ENCODE data around the gene MAMLD1.

DNA sequence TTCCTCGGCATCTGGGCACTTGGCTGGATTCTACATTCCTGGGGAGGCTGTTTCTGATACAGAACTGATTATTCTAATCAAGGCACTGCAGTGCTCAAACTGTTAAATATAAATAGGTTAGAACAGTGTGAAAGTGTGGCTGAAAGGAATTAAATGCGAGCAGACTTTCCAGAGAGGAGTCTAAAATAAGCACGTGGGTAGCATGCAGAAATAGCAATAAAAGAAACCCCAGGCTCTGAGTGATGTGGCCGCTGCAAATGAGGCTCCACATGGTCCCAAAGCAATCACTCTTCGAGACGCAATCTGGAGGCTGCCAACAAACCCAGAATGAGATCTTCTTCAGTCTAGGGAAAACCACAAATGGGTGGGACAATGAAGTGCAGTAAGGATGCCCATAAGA lies 174.7 kb downstream of the MAMLD1 start:
- TF ChIP-seq, protein P1, sequence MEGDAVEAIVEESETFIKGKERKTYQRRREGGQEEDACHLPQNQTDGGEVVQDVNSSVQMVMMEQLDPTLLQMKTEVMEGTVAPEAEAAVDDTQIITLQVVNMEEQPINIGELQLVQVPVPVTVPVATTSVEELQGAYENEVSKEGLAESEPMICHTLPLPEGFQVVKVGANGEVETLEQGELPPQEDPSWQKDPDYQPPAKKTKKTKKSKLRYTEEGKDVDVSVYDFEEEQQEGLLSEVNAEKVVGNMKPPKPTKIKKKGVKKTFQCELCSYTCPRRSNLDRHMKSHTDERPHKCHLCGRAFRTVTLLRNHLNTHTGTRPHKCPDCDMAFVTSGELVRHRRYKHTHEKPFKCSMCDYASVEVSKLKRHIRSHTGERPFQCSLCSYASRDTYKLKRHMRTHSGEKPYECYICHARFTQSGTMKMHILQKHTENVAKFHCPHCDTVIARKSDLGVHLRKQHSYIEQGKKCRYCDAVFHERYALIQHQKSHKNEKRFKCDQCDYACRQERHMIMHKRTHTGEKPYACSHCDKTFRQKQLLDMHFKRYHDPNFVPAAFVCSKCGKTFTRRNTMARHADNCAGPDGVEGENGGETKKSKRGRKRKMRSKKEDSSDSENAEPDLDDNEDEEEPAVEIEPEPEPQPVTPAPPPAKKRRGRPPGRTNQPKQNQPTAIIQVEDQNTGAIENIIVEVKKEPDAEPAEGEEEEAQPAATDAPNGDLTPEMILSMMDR (IDR thresholded peaks at IDR 0.05), result no peak
- no peak for TF ChIP-seq EP300 (IDR thresholded peaks at IDR 0.05)
